ENCODE results near the gene CSTF1.

GRCh38 chr20:56372850-56373249, 19.6 kb upstream of the CSTF1 start:
- TF ChIP-seq CTCF (IDR thresholded peaks at IDR 0.05) (no peak), POLR2A (IDR thresholded peaks at IDR 0.05) (no peak)

All from adrenal gland (tissue), 5 donors.